Spleen (tissue), 7 donors: Measurements from ENCODE around the gene BCKDK.

ENCODE experiments used
- CTCF ChIP-seq, 11 experiments: fragments of 200-600 bp in 7 of 11; fragments of 450-650 bp in 4 of 11; sonication (generic) in 4 of 11; IDR thresholded peaks in 8 of 11; conservative IDR thresholded peaks in 3 of 11; 1 replicate in 7 of 11; 2 replicates in 4 of 11; pipeline versions ENCODE4 v1.4.0 to v1.8.0; 2016 to 2021; ENCODE audit warnings: antibody characterized with exemption in 11 of 11, inconsistent platforms in 4 of 11, mild to moderate bottlenecking in 1 of 11
- POLR2A ChIP-seq, 3 donors: fragments of 450-650 bp; IDR thresholded peaks; one replicate each; pipeline ENCODE4 v1.5.1; 2017; ENCODE audit warnings: antibody characterized with exemption in 3 of 3, mild to moderate bottlenecking in 1 of 3
- donor health status: DM: no; HTN: no; CAD: no; lungs with moderate emphysema.
- donor health status: DM: no; HTN: no; CAD: no.
- donor health status: DM: no; HTN: no; CAD: no.

- TF ChIP-seq CTCF (IDR thresholded peaks at IDR 0.05 in 8 of 11, conservative IDR thresholded peaks at IDR 0.05 in 3 of 11) (no peak), POLR2A (IDR thresholded peaks at IDR 0.05) (no peak)
These were observed 36.3 kb upstream of the BCKDK start for GRCh38 chr16:31071861-31072260.
